ENCODE data around the gene TUBB4A.

DNA sequence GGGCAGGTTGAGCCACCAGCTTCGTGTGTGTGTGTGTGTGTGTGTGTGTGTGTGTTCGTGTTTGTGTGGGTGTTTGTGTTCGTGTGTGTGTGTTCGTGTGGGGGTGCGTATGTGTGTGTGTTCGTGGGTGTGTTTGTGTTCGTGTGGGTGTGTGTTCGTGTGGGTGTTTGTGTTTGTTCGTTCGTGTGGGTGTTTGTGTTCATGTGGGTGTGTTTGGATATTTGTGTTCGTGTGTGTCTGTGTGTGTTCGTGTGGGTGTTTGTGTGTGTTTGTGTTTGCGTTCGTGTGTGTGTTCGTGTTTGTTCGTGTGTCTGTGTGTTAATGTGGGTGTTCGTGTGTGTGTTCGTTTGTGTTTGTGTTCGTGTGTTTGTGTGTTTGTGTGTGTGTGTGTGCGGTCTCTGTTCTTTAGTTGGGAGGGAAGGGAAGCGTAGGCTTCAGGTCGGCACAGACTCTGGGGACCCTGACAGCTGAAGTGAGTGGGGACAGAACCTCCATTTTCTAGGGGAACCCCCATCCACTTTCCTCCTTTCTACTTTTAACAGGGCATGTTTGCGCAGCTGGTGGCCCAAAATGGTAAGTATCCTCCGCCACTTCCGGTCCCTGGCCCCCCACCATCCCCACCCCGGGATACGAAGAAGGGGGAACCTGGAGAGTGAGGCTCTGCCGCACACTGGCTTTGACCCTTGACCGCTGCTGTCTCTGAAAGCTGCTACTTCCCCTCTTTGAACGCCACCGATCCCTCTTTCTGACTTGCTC lies 30.3 kb upstream of the TUBB4A start:
- TF ChIP-seq, protein P1, sequence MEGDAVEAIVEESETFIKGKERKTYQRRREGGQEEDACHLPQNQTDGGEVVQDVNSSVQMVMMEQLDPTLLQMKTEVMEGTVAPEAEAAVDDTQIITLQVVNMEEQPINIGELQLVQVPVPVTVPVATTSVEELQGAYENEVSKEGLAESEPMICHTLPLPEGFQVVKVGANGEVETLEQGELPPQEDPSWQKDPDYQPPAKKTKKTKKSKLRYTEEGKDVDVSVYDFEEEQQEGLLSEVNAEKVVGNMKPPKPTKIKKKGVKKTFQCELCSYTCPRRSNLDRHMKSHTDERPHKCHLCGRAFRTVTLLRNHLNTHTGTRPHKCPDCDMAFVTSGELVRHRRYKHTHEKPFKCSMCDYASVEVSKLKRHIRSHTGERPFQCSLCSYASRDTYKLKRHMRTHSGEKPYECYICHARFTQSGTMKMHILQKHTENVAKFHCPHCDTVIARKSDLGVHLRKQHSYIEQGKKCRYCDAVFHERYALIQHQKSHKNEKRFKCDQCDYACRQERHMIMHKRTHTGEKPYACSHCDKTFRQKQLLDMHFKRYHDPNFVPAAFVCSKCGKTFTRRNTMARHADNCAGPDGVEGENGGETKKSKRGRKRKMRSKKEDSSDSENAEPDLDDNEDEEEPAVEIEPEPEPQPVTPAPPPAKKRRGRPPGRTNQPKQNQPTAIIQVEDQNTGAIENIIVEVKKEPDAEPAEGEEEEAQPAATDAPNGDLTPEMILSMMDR (IDR thresholded peaks at IDR 0.05): no peak
- TF ChIP-seq EP300 (IDR thresholded peaks at IDR 0.05) (no peak), POLR2AphosphoS5 (IDR thresholded peaks at IDR 0.05) (no peak), POLR2A (IDR thresholded peaks at IDR 0.05) (no peak)
